Myocyte (in vitro differentiated cells): ENCODE results near the gene DAAM1. TPM values are rescaled to one million over a fixed set of nuclear protein-coding genes. Genes with fewer than 3 reads are reported as not detected.

Experiments
- DNase-seq: peaks from one replicate; pipeline ENCODE4 v3.0.0-alpha.2; 2012; ENCODE audit warnings: low read depth
- total RNA-seq: library from RNA; depleted of rRNA; stranded (reverse); fragments of >200 nt; gene quantifications from 2 replicates; pipeline ENCODE4 v1.2.3, GENCODE V29; 2014

The DAAM1 gene
- total RNA-seq, 1 donor from 2014 or later, result 30.1 TPM

GRCh38 chr14:59283361-59283760 lies 94.9 kb downstream of the DAAM1 start:
- no peak for DNase-seq

GRCh38 chr14:59284059-59284458 lies 95.6 kb downstream of the DAAM1 start:
- DNase-seq, result no peak

GRCh38 chr14:59292028-59292427 lies 103.6 kb downstream of the DAAM1 start:
- DNase-seq, result no peak

- no peak for DNase-seq
Measured at GRCh38 chr14:59292921-59293534, 104.6 kb downstream of the DAAM1 start.

GRCh38 chr14:59293935-59294661 lies 105.6 kb downstream of the DAAM1 start:
- no peak for DNase-seq

- peak; percentile 33 for DNase-seq
Measured at GRCh38 chr14:59294662-59294992, 106.2 kb downstream of the DAAM1 start.

GRCh38 chr14:59295951-59296350 lies 107.5 kb downstream of the DAAM1 start:
- no peak for DNase-seq

GRCh38 chr14:59296508-59296907 lies 108.0 kb downstream of the DAAM1 start:
- no peak for DNase-seq

- peak; percentile 34 for DNase-seq
Measured at GRCh38 chr14:59297071-59297776, 108.8 kb downstream of the DAAM1 start.

GRCh38 chr14:59299731-59300130 lies 111.3 kb downstream of the DAAM1 start:
- no peak for DNase-seq

GRCh38 chr14:59301354-59301753 lies 112.9 kb downstream of the DAAM1 start:
- DNase-seq, result no peak

GRCh38 chr14:59302313-59302712 lies 113.8 kb downstream of the DAAM1 start:
- DNase-seq, result no peak

GRCh38 chr14:59303216-59303615 lies 114.7 kb downstream of the DAAM1 start:
- no peak for DNase-seq

GRCh38 chr14:59305231-59305630 lies 116.8 kb downstream of the DAAM1 start:
- DNase-seq, result no peak

- DNase-seq, result no peak
Measured at GRCh38 chr14:59305836-59306555, 117.5 kb downstream of the DAAM1 start.

- DNase-seq, result no peak
Measured at GRCh38 chr14:59306775-59307174, 118.3 kb downstream of the DAAM1 start.

GRCh38 chr14:59308086-59308485 lies 119.6 kb downstream of the DAAM1 start:
- no peak for DNase-seq

GRCh38 chr14:59308673-59309072 lies 120.2 kb downstream of the DAAM1 start:
- no peak for DNase-seq

- DNase-seq, result no peak
Measured at GRCh38 chr14:59309291-59309900, 120.9 kb downstream of the DAAM1 start.

- no peak for DNase-seq
Measured at GRCh38 chr14:59310633-59311032, 122.2 kb downstream of the DAAM1 start.

GRCh38 chr14:59311723-59312122 lies 123.3 kb downstream of the DAAM1 start:
- no peak for DNase-seq
